ENCODE measurements around the gene PTDSS2.

The PTDSS2 gene

GRCh38 chr11:506238-506994, 56.3 kb downstream of the PTDSS2 start:
- no peaks in the 10 kb centered on the region for H3K27me3 ChIP-seq (ENCODE audit: insufficient read depth, low read depth)
- TF ChIP-seq CTCF (conservative IDR thresholded peaks at IDR 0.05; ENCODE audit: low read depth, low read length): no peak
- peak overlapping the region; percentile 82 for H2AFZ ChIP-seq (ENCODE audit: low read depth)
- H3K4me3 ChIP-seq (IDR thresholded peaks at IDR 0.05; ENCODE audit: insufficient read depth, low read depth, low read length): no peak overlapping the region
- peak overlapping the region; percentile 100 for H3K9ac ChIP-seq
- peaks cover 16% of the 10 kb centered on the region for H3K79me2 ChIP-seq (ENCODE audit: insufficient read depth, low read depth)
- peak overlapping the region; percentile 55 for H3K4me2 ChIP-seq
- no peaks in the 10 kb centered on the region for H4K20me1 ChIP-seq (ENCODE audit: insufficient read depth)
- peak overlapping the region; percentile 100 for H3K27ac ChIP-seq
- no peaks in the 10 kb centered on the region for H3K36me3 ChIP-seq (ENCODE audit: insufficient read depth)
- H3K4me1 ChIP-seq (ENCODE audit: low read depth, poor library complexity, severe bottlenecking): peaks cover 14% of the 10 kb centered on the region

- TF ChIP-seq CTCF (conservative IDR thresholded peaks at IDR 0.05; ENCODE audit: low read depth, low read length): no peak
- peaks cover 16% of the 10 kb centered on the region for H3K79me2 ChIP-seq (ENCODE audit: insufficient read depth, low read depth)
- peak within 1 kb of the TSS; percentile 100 for H3K9ac ChIP-seq
- H3K4me1 ChIP-seq (ENCODE audit: low read depth, poor library complexity, severe bottlenecking): peaks cover 14% of the 10 kb centered on the region
- peak within 1 kb of the TSS; percentile 55 for H3K4me2 ChIP-seq
- no peaks in the 10 kb centered on the region for H4K20me1 ChIP-seq (ENCODE audit: insufficient read depth)
- H3K36me3 ChIP-seq (ENCODE audit: insufficient read depth): no peaks in the 10 kb centered on the region
- H3K27me3 ChIP-seq (ENCODE audit: insufficient read depth, low read depth): no peaks in the 10 kb centered on the region
- H3K4me3 ChIP-seq (IDR thresholded peaks at IDR 0.05; ENCODE audit: insufficient read depth, low read depth, low read length): no peak within 1 kb of the TSS
- H3K27ac ChIP-seq: peak within 1 kb of the TSS; percentile 100
- H2AFZ ChIP-seq (ENCODE audit: low read depth): peak within 1 kb of the TSS; percentile 82
These were observed 57.1 kb downstream of the PTDSS2 start, which contains the start of gene RNH1 for GRCh38 chr11:506995-507726. TSS of gene RNH1 (minus strand) at chr11:507242. CDS start at chr11:502162, 5,080 bp downstream.

- Histone ChIP-seq H3K79me2 (ENCODE audit: insufficient read depth, low read depth) (peaks cover 16% of the 10 kb centered on the region), H3K4me3 (IDR thresholded peaks at IDR 0.05; ENCODE audit: insufficient read depth, low read depth, low read length) (no peak overlapping the region), H3K27ac (peak overlapping the region; percentile 32; the same call in 1 of the 2 replicates), H3K9ac (peak overlapping the region; percentile 35; the same call in 1 of the 2 replicates), H3K4me2 (peak overlapping the region; percentile 48; the same call in 1 of the 2 replicates), H3K4me1 (ENCODE audit: low read depth, poor library complexity, severe bottlenecking) (peaks cover 14% of the 10 kb centered on the region), H3K36me3 (ENCODE audit: insufficient read depth) (no peaks in the 10 kb centered on the region), H3K27me3 (ENCODE audit: insufficient read depth, low read depth) (no peaks in the 10 kb centered on the region), H2AFZ (ENCODE audit: low read depth) (peak overlapping the region; percentile 41; the same call in 1 of the 2 replicates), H4K20me1 (ENCODE audit: insufficient read depth) (no peaks in the 10 kb centered on the region)
- no peak for TF ChIP-seq CTCF (conservative IDR thresholded peaks at IDR 0.05; ENCODE audit: low read depth, low read length)
These were observed 57.8 kb downstream of the PTDSS2 start for GRCh38 chr11:507727-508515.

GRCh38 chr11:508956-509355, 58.9 kb downstream of the PTDSS2 start:
- Histone ChIP-seq H4K20me1 (ENCODE audit: insufficient read depth) (no peaks in the 10 kb centered on the region), H3K79me2 (ENCODE audit: insufficient read depth, low read depth) (peaks cover 16% of the 10 kb centered on the region), H3K4me3 (IDR thresholded peaks at IDR 0.05; ENCODE audit: insufficient read depth, low read depth, low read length) (no peak overlapping the region), H3K4me1 (ENCODE audit: low read depth, poor library complexity, severe bottlenecking) (peaks cover 14% of the 10 kb centered on the region), H3K4me2 (no peak overlapping the region), H2AFZ (ENCODE audit: low read depth) (no peak overlapping the region), H3K9ac (no peak overlapping the region), H3K36me3 (ENCODE audit: insufficient read depth) (no peaks in the 10 kb centered on the region), H3K27me3 (ENCODE audit: insufficient read depth, low read depth) (no peaks in the 10 kb centered on the region), H3K27ac (no peak overlapping the region)
- no peak for TF ChIP-seq CTCF (conservative IDR thresholded peaks at IDR 0.05; ENCODE audit: low read depth, low read length)
